Neural progenitor cell (in vitro differentiated cells): Measurements from ENCODE around the gene CEP350.

ENCODE experiments used
- CTCF ChIP-seq: fragments of 200-600 bp; sonication (generic); IDR thresholded peaks from 2 replicates; pipeline ENCODE4 v1.5.1; 2017; ENCODE audit warnings: antibody characterized with exemption, mild to moderate bottlenecking
- EZH2 ChIP-seq: fragments of 200-600 bp; sonication (generic); IDR thresholded peaks from 2 replicates; pipeline ENCODE4 v1.6.1; 2017; ENCODE audit warnings: antibody characterized with exemption, mild to moderate bottlenecking, moderate library complexity
- EZH2phosphoT487 ChIP-seq: fragments of 200-600 bp; sonication (generic); IDR thresholded peaks from 2 replicates; pipeline ENCODE4 v1.6.1; 2017; ENCODE audit warnings: antibody characterized with exemption

DNA sequence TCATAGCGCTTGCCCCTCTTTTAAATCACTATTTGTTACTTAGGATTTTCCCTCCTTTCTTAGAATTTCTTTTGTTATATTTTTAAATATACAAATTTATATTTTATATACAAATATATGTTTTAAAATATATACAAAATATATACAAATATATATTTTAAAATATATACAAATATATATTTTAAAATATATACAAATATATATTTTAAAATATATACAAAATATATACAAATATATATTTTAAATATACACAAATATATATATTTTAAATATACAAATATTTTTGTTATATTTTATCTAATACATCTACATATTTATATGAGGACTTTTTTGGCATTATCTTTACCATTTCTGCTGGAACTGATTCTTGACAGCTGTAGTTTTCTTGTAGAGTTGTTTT is 149.2 kb downstream of the CEP350 start:
- TF ChIP-seq CTCF: no peak
- TF ChIP-seq EZH2phosphoT487: no peak
- no peak for TF ChIP-seq EZH2
